ENCODE data around the gene CTSH.

CTSH gene

GRCh38 chr15:78917888-78918287 lies 27.0 kb downstream of the CTSH start:
- TF ChIP-seq CREB1 (IDR thresholded peaks at IDR 0.05; ENCODE audit: low read depth) (no peak), TCF12 (IDR thresholded peaks at IDR 0.05; ENCODE audit: low read depth) (no peak), CEBPB (IDR thresholded peaks at IDR 0.05) (no peak), TEAD4 (IDR thresholded peaks at IDR 0.05) (no peak), NFIC (IDR thresholded peaks at IDR 0.05) (no peak), FOXM1 (IDR thresholded peaks at IDR 0.05; ENCODE audit: borderline replicate concordance, low read depth) (no peak), EP300 (IDR thresholded peaks at IDR 0.05; ENCODE audit: borderline replicate concordance) (no peak), TAF1 (IDR thresholded peaks at IDR 0.05; ENCODE audit: low read depth) (no peak), MAX (IDR thresholded peaks at IDR 0.05) (no peak), REST (IDR thresholded peaks at IDR 0.05; ENCODE audit: low read depth) (no peak), YY1 (IDR thresholded peaks at IDR 0.05; ENCODE audit: low read depth) (no peak), ZBTB7A (IDR thresholded peaks at IDR 0.05; ENCODE audit: low read depth) (no peak), EGR1 (IDR thresholded peaks at IDR 0.05) (no peak)

- TF ChIP-seq TCF12 (IDR thresholded peaks at IDR 0.05; ENCODE audit: low read depth), result no peak
- TF ChIP-seq FOXM1 (IDR thresholded peaks at IDR 0.05; ENCODE audit: borderline replicate concordance, low read depth), result no peak
- no peak for TF ChIP-seq USF1 (IDR thresholded peaks at IDR 0.05)
- no peak for TF ChIP-seq YY1 (IDR thresholded peaks at IDR 0.05; ENCODE audit: low read depth)
- no peak for TF ChIP-seq TAF1 (IDR thresholded peaks at IDR 0.05; ENCODE audit: low read depth)
- TF ChIP-seq EP300 (IDR thresholded peaks at IDR 0.05; ENCODE audit: borderline replicate concordance), result no peak
- TF ChIP-seq REST (IDR thresholded peaks at IDR 0.05; ENCODE audit: low read depth), result no peak
- TF ChIP-seq MAX (IDR thresholded peaks at IDR 0.05), result no peak
- no peak for TF ChIP-seq ZBTB7A (IDR thresholded peaks at IDR 0.05; ENCODE audit: low read depth)
- no peak for TF ChIP-seq RAD21 (IDR thresholded peaks at IDR 0.05; ENCODE audit: low read depth)
- TF ChIP-seq CEBPB (IDR thresholded peaks at IDR 0.05), result no peak
- no peak for TF ChIP-seq CREB1 (IDR thresholded peaks at IDR 0.05; ENCODE audit: low read depth)
- no peak for TF ChIP-seq NFIC (IDR thresholded peaks at IDR 0.05)
- no peak for TF ChIP-seq EGR1 (IDR thresholded peaks at IDR 0.05)
These were observed 28.8 kb downstream of the CTSH start for GRCh38 chr15:78916088-78916487.

- TF ChIP-seq USF1 (IDR thresholded peaks at IDR 0.05) (no peak), EGR1 (IDR thresholded peaks at IDR 0.05) (no peak), CREB1 (IDR thresholded peaks at IDR 0.05; ENCODE audit: low read depth) (no peak), ZBTB7A (IDR thresholded peaks at IDR 0.05; ENCODE audit: low read depth) (no peak), FOXM1 (IDR thresholded peaks at IDR 0.05; ENCODE audit: borderline replicate concordance, low read depth) (no peak), REST (IDR thresholded peaks at IDR 0.05; ENCODE audit: low read depth) (no peak), EP300 (IDR thresholded peaks at IDR 0.05; ENCODE audit: borderline replicate concordance) (no peak), RAD21 (IDR thresholded peaks at IDR 0.05; ENCODE audit: low read depth) (no peak), CEBPB (IDR thresholded peaks at IDR 0.05) (no peak), TAF1 (IDR thresholded peaks at IDR 0.05; ENCODE audit: low read depth) (no peak), NFIC (IDR thresholded peaks at IDR 0.05) (no peak), MAX (IDR thresholded peaks at IDR 0.05) (no peak), YY1 (IDR thresholded peaks at IDR 0.05; ENCODE audit: low read depth) (no peak), TEAD4 (IDR thresholded peaks at IDR 0.05) (no peak), TCF12 (IDR thresholded peaks at IDR 0.05; ENCODE audit: low read depth) (no peak)
These were observed 29.3 kb downstream of the CTSH start for GRCh38 chr15:78915341-78916087.
